Measurements from ENCODE around the gene KCTD15. TPM values are rescaled to one million over a fixed set of nuclear protein-coding genes. Genes with fewer than 3 reads are reported as not detected.
A peak's percentile ranks its signal among the peaks of the same experiment; 100 is the strongest.

The KCTD15 gene
- polyA plus RNA-seq, 6 donors from 2014 or later, result 0.19 TPM; not detected in 5

GRCh38 chr19:33840783-33841182 lies 44.1 kb downstream of the KCTD15 start:
- ATAC-seq (ENCODE audit: low read depth in 2 of 2) (no peak), DNase-seq (no peak)
- no peaks in the 10 kb centered on the region for H3K4me1 Mint-ChIP-seq
- no peak overlapping the region for H3K4me3 Mint-ChIP-seq
- H3K27ac Mint-ChIP-seq, result no peak overlapping the region
- H3K36me3 Mint-ChIP-seq, result no peaks in the 10 kb centered on the region
- H3K9me3 Mint-ChIP-seq, result peaks cover 0 to 13% (median 4%) of the 10 kb centered on the region in 7 donors
- peaks cover 20 to 49% (median 48%) of the 10 kb centered on the region in 3 donors for H3K27me3 Mint-ChIP-seq

DNA sequence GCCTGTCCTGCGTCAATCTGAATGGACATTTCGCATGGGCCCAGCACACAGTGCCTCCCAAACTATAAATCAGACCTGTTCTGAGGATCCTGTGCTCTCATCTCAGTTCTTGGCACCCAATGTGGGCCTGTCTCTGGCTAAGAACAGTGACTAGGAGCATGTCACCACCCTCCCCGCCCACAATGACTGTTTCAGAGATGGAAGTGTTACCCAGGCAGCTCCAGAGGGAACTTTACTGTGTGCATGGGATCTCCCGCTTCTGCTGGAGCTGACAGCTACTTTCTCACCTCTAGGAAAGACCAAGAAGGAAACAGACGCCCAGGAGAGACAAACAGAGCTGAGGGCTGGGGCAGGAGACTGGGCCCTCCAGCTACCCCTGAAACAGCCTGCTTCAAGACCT lies 45.0 kb downstream of the KCTD15 start:
- H3K4me1 Mint-ChIP-seq, result no peaks in the 10 kb centered on the region
- peaks cover 17 to 52% (median 49%) of the 10 kb centered on the region in 3 donors for H3K27me3 Mint-ChIP-seq
- no peak for DNase-seq
- peaks cover 0 to 15% (median 4%) of the 10 kb centered on the region in 7 donors for H3K9me3 Mint-ChIP-seq
- H3K27ac Mint-ChIP-seq, result no peak overlapping the region
- peak overlapping the region in 1 of 8 donors; percentile 56 for H3K4me3 Mint-ChIP-seq
- H3K36me3 Mint-ChIP-seq, result no peaks in the 10 kb centered on the region
- no peak for ATAC-seq (ENCODE audit: low read depth in 2 of 2)

DNA sequence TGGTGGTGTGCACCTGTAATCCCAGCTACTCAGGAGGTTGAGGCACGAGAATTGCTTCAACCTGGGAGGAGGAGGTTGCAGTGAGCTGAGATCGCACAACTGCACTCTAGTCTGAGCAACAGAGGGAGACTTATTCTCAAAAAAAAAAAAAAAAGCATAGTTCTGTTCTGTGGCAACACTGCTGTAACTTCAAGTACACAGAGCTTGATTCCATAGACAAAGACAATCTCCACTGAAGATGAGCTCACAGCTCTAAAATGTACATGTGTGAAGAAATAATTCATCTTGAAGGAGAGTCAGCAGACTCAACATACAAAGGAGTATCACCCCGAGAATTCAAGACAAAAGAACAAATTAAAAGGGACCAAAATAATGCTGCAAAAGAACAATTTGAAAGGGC lies 47.8 kb downstream of the KCTD15 start:
- Mint-ChIP-seq H3K4me3 (no peak overlapping the region), H3K27ac (no peak overlapping the region), H3K9me3 (peaks cover 0 to 20% (median 4%) of the 10 kb centered on the region in 7 donors), H3K27me3 (peaks cover 17 to 57% (median 49%) of the 10 kb centered on the region in 3 donors), H3K36me3 (no peaks in the 10 kb centered on the region), H3K4me1 (no peaks in the 10 kb centered on the region)
- ATAC-seq (ENCODE audit: low read depth in 2 of 2) (no peak), DNase-seq (no peak)

GRCh38 chr19:33845498-33845897 lies 48.8 kb downstream of the KCTD15 start:
- H3K36me3 Mint-ChIP-seq, result peaks cover 0 to 7% of the 10 kb centered on the region in 2 donors
- H3K9me3 Mint-ChIP-seq, result peaks cover 5 to 27% (median 9%) of the 10 kb centered on the region in 7 donors
- no peak overlapping the region for H3K27ac Mint-ChIP-seq
- DNase-seq (no peak), ATAC-seq (ENCODE audit: low read depth in 2 of 2) (no peak)
- H3K4me3 Mint-ChIP-seq, result no peak overlapping the region
- peaks cover 23 to 58% (median 49%) of the 10 kb centered on the region in 3 donors for H3K27me3 Mint-ChIP-seq
- H3K4me1 Mint-ChIP-seq, result no peaks in the 10 kb centered on the region

- ATAC-seq (ENCODE audit: low read depth in 2 of 2) (no peak), DNase-seq (no peak)
- Mint-ChIP-seq H3K4me3 (no peak overlapping the region), H3K36me3 (peaks cover 0 to 20% of the 10 kb centered on the region in 2 donors), H3K9me3 (peaks cover 10 to 44% (median 20%) of the 10 kb centered on the region in 7 donors), H3K27me3 (peaks cover 24 to 44% (median 29%) of the 10 kb centered on the region in 3 donors), H3K4me1 (no peaks in the 10 kb centered on the region), H3K27ac (no peak overlapping the region)
Observed at GRCh38 chr19:33849551-33850147, 53.0 kb downstream of the KCTD15 start.

DNA sequence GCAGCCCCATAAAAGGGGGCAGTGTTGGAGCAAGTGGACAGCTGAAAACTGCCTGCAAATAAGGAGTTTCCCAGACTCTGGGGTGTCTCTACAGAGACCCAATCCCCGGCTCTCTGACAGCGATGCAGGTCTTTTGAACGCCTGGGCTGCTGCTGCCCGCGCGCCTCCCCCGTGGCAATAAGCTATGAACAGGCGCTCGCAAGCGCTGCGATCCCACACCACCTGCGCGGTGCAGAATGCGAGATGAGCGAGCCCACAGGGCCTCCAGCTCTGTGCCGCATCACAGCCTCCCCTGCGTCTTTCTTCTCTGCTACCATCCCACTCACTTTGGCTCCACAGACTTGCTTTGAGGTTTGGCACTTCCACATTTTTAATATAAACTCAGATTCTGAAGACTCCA lies 62.3 kb downstream of the KCTD15 start:
- no peak overlapping the region for H3K4me3 Mint-ChIP-seq
- no peak overlapping the region for H3K27ac Mint-ChIP-seq
- no peaks in the 10 kb centered on the region for H3K36me3 Mint-ChIP-seq
- ATAC-seq (ENCODE audit: low read depth in 2 of 2) (no peak), DNase-seq (no peak)
- H3K27me3 Mint-ChIP-seq, result peaks cover 0 to 13% (median 6%) of the 10 kb centered on the region in 3 donors
- H3K9me3 Mint-ChIP-seq, result peaks cover 0 to 3% (median 0%) of the 10 kb centered on the region in 7 donors
- no peaks in the 10 kb centered on the region for H3K4me1 Mint-ChIP-seq

DNA sequence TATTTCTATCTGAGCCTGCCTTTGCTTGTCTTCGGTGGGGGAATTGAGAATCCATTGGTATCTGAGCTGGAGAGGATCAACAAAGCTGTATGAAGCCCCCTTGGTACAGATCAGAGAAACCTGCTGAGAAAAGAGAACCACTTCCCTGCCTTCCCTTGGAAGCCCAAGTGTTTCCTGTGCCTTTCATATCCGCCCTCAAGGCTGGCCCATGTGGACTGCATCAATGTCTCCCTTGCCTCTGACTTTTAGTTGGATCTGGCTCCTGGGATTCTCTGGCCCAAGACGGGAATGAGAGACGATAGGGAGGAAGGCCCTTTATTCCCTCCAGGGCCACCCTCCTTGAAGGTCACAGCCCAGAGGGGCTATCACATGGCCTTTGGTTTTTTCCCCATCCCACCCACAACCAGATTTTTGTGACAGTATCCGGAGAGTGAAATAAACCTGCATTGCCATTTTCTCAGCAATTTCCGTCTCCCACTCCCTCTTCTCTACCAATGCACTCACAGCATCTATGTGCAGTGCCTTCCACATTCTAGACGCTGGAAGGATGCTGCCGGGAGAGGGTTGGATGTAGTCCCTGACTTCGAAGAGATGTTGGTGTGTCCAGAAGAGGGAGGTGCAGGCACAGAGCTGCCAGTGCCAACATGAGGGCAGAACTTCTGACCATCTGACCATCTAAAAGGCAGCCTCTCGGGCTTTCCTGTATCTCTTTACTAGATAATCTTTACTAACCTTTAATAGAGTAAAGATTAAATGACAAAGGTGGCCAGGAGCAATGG lies 63.8 kb downstream of the KCTD15 start:
- peaks cover 0 to 23% (median 0%) of the 10 kb centered on the region in 3 donors for H3K27me3 Mint-ChIP-seq
- DNase-seq (no peak), ATAC-seq (ENCODE audit: low read depth in 2 of 2) (no peak)
- no peak overlapping the region for H3K27ac Mint-ChIP-seq
- H3K4me1 Mint-ChIP-seq, result no peaks in the 10 kb centered on the region
- no peaks in the 10 kb centered on the region for H3K36me3 Mint-ChIP-seq
- peaks cover 0 to 5% (median 0%) of the 10 kb centered on the region in 7 donors for H3K9me3 Mint-ChIP-seq
- no peak overlapping the region for H3K4me3 Mint-ChIP-seq

DNA sequence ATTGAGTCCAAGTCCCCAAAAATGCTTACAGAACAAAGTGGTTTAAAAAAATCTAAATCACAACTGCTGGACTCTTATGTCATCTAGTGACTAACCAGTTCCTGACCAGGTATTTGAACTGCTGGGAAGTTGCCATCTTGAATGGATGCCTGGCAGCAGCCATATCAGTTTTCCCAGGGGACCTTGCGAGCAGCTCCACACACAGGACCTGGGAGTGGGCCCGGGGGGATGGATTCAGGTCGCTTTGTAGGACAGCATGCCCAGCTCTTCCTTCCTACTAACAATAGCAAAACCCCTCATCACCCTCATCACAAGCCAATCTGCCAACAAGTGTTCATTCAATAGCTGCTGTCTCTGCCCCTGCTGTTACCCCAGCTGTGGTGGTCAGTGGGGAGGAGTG lies 65.3 kb downstream of the KCTD15 start:
- Mint-ChIP-seq H3K4me3 (no peak overlapping the region), H3K9me3 (peaks cover 0 to 7% (median 0%) of the 10 kb centered on the region in 7 donors), H3K27ac (no peak overlapping the region), H3K4me1 (no peaks in the 10 kb centered on the region), H3K27me3 (peaks cover 0 to 30% (median 5%) of the 10 kb centered on the region in 3 donors), H3K36me3 (no peaks in the 10 kb centered on the region)
- DNase-seq, result no peak
- no peak for ATAC-seq (ENCODE audit: low read depth in 2 of 2)

GRCh38 chr19:33862981-33863380 lies 66.3 kb downstream of the KCTD15 start:
- Mint-ChIP-seq H3K27ac (peak overlapping the region in 1 of 6 donors; percentile 65), H3K4me3 (no peak overlapping the region), H3K36me3 (no peaks in the 10 kb centered on the region), H3K4me1 (no peaks in the 10 kb centered on the region), H3K27me3 (peaks cover 0 to 26% (median 7%) of the 10 kb centered on the region in 3 donors), H3K9me3 (peaks cover 0 to 7% (median 0%) of the 10 kb centered on the region in 7 donors)
- ATAC-seq (ENCODE audit: low read depth in 2 of 2) (no peak), DNase-seq (no peak)

DNA sequence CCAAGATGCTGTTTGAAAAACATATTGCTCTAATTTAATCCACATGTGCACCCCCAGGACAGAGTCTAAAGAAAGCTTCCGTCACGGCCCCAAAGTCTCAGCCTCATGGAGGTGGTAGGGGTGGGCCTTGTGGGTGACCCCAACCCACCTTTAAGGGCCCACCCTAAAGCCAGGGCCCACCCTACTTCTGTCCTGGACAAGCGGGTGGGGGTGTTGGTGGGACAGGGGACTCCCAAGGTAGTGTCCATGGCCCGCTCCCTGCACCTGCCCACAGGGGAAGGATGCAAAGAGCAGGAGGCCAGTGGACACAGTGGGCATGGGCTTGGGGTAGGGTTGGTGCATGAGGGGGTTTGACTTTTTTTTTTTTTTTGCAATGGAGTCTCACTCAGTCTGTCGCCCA lies 66.8 kb downstream of the KCTD15 start:
- no peak overlapping the region for H3K27ac Mint-ChIP-seq
- DNase-seq (no peak), ATAC-seq (ENCODE audit: low read depth in 2 of 2) (no peak)
- no peak overlapping the region for H3K4me3 Mint-ChIP-seq
- H3K9me3 Mint-ChIP-seq, result peaks cover 0 to 7% (median 0%) of the 10 kb centered on the region in 7 donors
- no peaks in the 10 kb centered on the region for H3K36me3 Mint-ChIP-seq
- no peaks in the 10 kb centered on the region for H3K4me1 Mint-ChIP-seq
- peaks cover 0 to 27% (median 7%) of the 10 kb centered on the region in 3 donors for H3K27me3 Mint-ChIP-seq

GRCh38 chr19:33864311-33864850 lies 67.7 kb downstream of the KCTD15 start:
- ATAC-seq (ENCODE audit: low read depth in 2 of 2), result no peak
- Mint-ChIP-seq H3K36me3 (no peaks in the 10 kb centered on the region), H3K9me3 (peaks cover 0 to 7% (median 0%) of the 10 kb centered on the region in 7 donors), H3K4me1 (no peaks in the 10 kb centered on the region), H3K27me3 (peaks cover 0 to 37% (median 7%) of the 10 kb centered on the region in 3 donors), H3K27ac (peak overlapping the region in 1 of 6 donors; percentile 59), H3K4me3 (no peak overlapping the region)
- DNase-seq, result no peak

GRCh38 chr19:33865306-33865705 lies 68.6 kb downstream of the KCTD15 start:
- Mint-ChIP-seq H3K4me1 (no peaks in the 10 kb centered on the region), H3K27me3 (peaks cover 0 to 40% (median 7%) of the 10 kb centered on the region in 3 donors), H3K4me3 (no peak overlapping the region), H3K27ac (no peak overlapping the region), H3K36me3 (no peaks in the 10 kb centered on the region), H3K9me3 (peaks cover 0 to 4% (median 0%) of the 10 kb centered on the region in 7 donors)
- ATAC-seq (ENCODE audit: low read depth in 2 of 2), result no peak
- DNase-seq, result no peak
